Erythroblast (primary cell): ENCODE results near the gene VARS2.

ENCODE experiments used
- GATA1 ChIP-seq: IDR thresholded peaks from 2 replicates; pipeline ENCODE4 v1.6.1; 2011; ENCODE audit warnings: low read depth, mild to moderate bottlenecking, control low read depth, low read length, moderate library complexity
- POLR2A ChIP-seq: IDR thresholded peaks from 2 replicates; pipeline ENCODE4 v1.6.1; 2011; ENCODE audit warnings: mild to moderate bottlenecking, low read length

GRCh38 chr6:30900863-30901417 is 13.1 kb upstream of the VARS2 start:
- no peak for TF ChIP-seq POLR2A
- no peak for TF ChIP-seq GATA1
